UCSD-AML1 (cell line): ENCODE measurements around the gene ADGRL1.

Experiments
- DNase-seq: peaks from one replicate; lab custom pipeline; 2025; ENCODE audit not compliant: unreplicated experiment; lab: John Stamatoyannopoulos, UW

Gene ADGRL1

DNA sequence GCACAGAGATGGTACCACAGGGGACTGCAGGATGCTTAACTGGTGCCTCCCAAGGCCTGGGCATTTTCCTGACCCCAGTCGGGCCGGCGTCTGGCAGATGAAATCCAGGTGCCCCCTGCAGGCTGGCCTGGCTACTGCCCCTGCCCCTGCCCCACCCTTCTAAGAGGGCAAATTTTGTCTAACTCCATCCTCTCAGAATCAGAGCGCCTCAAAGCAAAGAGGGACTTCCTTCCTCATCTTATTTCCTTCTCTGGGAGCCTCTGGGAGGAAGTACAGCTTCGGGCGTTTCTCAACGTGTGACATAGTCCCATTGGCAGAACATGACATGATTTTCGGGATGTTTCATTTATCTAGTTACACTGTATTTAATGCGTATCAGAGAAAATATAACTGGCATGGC lies 91.1 kb downstream of the ADGRL1 start:
- DNase-seq, result peak; percentile 80

DNA sequence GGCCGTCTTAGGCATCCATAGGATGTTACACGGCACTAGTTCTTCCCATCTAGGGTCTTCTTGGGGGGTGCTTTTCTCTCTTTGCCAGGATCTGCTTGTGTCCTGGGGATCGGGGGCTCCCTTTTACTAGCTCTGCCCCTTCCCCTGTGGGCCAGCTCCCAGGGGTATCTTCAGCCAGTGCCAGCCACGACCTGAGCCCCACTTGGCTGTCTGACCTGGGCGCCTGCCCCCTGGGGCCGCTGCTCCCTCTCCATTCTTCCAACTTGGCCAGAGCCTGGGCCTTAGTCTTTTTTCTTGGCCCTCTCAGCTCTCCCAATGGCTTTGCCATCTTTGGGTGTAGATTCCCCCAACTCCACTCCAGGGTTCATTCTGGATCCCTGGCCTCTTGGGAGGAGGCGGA lies 91.5 kb downstream of the ADGRL1 start:
- DNase-seq, result no peak

DNA sequence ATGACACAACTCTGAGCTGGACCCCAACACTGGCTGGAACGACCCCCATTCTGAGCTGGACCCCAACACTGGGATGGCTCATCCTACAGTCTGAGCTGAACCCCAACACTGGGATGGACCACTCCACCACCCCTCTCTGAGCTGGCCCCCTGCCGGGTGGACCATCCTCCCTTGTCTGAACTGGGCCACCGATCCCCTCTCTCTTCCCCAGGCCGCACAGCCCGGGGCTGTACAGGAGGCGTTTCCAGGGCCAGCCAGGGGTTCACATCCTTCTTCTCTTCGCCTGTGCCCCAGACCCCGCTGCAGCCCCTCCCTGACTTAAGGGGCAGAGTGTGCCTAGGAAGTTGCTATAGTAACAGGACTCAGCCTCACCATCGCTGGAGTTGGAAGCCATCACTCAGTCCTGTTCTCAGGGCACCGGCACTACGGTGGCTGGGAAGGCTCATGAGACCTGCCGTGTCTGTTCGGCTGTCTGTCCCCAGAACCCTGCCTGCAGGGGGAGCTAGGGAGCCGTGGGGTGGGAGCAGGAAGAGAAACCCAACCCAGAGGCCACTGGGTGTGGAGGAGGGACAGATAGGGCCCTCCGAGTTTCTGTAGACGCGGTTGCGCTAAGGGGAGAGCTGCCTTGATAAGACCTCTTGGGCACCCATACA lies 92.1 kb downstream of the ADGRL1 start:
- peak; percentile 97 for DNase-seq

DNA sequence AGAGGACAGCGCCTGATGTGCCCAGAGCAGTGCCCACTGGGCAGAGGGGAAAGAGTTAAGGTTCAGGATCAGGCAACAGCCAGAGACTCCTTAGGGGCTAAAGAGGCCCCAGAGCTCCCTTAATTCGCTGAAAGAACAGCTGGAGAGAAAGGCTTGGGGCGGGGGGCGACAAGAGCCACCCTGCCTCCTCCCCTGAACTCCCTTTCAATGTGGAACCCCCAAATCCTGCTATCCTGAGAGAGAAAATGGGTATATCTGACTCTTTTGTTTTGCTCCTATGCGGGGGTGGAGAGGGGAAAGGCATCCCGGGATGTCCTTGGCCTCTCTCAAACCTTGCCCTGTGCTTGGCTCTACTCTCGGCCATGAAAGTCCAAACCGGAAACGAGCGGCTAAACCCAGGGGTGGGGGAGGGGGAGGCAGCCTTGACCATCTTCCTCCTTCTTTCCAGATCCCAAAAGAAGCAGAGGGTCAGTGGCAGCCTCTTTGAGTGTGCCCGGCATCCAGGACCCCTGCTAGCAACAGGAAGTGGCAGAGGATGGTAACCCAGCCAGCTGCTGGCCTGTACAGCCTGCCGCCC lies 93.1 kb downstream of the ADGRL1 start:
- DNase-seq, result no peak

DNA sequence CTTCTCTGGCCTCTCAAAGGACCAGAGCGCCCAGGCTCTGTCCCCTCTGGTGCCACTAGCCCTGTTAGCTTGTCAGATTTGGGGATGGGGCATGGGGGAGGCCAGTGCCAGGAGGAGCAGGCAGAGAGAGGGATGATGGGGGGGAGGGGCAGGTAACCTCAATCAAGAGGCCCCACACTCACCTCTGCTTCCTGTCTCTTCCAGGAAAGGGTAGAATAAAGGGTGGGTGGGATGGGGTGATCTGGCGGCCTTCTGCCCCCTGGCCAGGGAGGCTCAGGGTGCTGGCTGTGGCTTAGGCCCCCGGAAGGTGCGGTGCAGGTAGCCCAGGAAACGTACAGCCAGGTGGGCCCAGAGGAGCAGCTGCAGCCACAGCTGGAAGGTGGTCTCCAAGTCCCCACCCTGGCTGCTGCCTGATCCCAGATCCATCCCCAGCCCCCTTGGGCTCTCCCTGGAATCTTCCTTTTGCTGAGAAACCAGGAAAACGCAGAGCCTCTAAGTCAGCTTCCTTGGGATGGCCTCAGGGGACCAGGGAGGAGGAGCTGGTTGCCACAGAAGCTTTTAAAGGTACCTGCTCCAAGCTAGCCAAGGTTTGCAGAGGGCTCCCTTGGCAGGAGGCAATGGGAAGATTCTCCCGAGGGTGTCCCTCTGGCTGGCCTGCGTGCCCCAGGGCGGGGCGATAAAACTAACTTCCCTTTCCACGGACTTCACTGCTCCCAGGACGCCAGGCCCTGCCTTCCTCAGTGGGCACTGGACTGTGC lies 93.7 kb downstream of the ADGRL1 start:
- no peak for DNase-seq

DNA sequence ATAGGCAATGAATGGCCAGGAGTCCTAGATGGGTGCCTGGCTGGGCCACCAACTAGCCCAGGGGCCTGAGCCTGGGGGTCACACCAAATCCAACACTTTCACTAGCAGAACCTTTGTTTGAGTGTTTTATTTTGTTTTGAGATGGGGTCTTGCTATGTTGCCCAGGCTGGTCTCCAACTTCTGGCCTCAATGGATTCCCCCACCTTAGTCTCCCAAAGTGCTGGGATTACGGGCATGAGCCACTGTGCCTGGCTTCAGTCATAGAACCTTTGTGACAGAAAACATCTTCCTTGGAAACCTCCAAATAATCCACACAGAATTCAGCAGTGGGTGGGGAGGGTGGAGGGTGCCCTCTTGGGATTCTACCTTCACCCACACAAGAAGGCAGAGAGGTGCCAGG lies 94.5 kb downstream of the ADGRL1 start:
- DNase-seq, result no peak

DNA sequence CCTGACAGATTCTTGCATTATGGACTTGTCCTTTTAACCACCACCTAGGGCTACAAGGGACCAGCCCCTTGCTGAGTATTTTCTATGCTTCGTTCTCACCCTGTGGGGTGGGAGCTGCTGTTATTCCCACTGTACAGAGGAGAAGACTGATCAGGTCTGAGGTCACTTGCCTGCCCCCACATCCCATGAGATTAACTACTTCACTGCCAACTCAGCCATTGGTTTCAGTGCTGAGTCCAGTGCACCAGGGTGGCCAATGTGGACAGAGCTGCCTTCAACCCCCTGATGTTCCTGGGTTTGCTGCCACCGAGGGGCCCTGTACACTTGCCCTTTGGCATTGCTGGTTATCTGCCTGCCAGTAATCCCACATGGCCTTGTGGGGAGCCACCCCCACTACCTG lies 95.3 kb downstream of the ADGRL1 start:
- no peak for DNase-seq

DNA sequence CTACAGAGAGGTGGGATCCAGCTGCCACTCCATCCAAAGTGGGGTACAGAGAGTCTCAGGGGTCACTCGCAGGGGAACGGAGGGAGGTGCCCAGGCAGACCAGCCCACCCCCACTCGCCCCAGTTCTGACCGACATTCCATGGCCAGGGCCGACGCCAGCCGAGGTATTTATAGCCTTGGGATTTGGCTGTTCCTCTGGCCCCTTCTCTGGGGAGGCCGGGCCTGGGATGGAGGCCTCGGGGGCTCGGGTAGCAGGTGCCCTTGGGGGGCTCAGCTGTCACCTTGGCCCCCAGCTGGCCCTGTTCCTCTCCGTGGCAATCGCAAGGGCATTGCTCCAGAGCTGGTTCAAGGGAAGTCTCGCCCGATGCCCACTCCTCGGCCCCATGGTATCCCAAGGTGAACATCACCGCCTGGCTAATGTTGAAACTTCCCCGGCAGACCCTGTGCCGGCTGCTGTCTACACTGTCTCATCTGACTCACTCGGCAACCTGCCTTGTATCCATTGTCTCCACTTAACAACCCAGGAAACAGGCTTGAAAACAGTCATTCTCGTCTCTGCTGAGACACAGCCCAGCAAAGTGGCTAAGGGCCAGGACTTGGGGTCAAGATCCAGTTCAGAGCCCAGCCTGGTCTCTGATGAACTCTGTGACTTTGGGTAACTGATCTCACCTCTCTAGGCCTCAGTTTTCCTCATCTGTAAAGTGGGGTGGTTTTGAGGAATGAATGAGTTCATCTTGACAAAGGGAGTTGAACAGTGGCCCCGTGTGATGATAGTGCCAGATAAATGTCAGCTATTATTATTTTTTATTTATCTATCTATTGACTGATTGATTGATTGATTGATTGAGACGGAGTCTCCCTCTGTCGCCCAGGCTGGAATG lies 98.1 kb downstream of the ADGRL1 start:
- no peak for DNase-seq

DNA sequence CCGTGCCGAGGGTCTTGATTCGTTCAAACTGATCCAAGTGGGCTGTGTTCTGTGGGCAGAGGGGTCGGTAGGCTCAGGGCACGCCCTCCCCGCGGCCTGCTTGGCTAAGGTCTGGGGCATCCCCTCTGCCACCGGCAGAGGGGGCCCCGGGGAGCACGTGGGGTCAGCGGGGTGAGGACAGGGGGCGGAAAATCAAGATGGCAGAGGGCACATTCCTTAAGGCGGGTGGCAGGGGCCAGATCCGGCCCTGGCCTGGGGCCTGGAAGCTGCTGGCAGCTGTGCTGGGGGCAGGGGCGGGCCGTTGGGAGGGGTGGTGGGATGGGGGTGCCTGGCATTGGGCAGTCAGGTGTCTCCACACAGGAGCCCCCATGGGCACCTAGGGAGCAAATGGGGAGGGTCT lies 99.1 kb downstream of the ADGRL1 start:
- DNase-seq, result no peak

DNA sequence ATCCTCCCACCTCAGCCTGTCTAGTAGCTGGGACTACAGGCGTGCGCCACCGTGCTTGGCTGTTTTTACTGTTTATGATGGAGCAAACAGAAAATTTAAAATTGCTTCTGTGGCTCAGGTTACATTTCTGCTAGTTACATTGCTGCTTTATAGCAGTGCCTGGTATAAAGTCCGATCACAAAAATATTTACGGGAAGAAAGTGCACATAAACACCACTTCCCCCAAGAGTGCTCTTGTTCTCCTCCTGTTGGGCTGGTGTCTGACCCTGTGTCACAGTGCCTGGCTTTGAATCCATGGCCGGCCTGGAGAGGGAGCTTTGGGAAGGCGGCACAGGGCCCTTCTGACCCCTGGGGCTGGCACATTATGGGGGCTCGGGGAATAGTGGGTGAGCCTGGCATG lies 100.3 kb downstream of the ADGRL1 start:
- no peak for DNase-seq

DNA sequence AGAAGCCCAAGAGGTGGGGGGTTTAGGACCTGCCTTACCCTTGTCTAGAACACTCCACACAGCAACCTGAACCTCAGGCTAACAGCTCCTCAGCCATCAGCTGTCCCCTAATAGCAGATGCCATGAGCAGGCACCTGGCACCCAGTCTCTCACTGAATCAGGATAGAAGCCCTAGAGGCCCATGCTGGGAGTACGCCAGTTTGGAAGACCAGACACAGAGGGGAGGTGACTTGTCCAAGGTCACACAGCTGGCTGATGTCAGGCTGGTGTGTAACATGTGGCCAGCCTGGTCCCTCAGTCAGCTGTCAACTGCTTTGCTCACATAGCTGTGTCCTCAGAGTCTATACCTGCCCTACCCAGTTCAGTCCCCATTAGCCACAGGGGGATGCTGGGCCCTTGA lies 102.7 kb downstream of the ADGRL1 start:
- no peak for DNase-seq

DNA sequence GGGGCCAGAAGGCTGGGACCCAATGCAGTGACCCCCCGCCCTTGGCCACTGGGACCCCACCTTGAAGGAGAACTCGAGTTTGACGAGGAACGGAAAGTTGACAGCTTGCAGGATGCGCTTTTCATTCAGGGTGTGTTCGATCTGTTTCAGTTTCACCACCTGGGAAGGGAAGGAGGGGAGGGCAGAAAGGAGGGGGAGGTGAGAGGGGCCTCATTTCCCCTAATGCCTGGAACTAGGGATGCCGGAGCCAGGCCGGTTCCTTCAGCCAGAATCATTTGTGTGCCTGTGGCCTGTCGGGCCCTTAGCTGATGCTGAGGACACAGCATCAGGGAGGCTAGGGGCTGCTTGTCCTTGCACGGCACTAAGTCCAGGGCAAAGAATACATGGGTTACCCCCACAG lies 103.2 kb downstream of the ADGRL1 start:
- DNase-seq, result no peak

DNA sequence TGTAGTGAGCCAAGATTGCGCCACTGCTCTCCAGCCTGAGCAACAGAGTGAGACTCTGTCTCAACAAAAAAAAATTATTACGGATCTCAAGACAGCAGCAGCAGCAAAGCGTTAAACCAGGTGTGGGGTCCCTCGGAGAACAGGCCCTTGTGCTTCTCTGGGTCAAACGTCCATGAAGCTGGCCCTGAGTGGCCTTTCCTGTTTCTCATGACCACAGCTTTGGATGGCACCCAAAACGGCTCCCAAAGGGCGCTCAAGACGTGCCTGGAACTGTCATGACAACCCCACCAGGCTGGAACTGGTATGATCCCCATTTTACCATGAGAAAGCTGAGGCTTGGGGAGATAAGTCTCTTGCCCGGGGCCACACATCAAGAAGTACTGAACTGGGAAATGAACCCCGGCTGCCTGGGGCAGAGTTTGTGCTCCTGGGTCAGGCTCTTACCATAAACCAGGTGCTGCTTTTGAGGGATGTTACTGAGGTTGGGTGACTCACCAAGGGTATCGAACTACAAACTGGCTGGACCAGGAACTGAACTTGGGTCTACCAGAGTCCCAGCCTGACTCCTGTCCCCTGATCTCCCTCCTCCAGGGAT lies 103.8 kb downstream of the ADGRL1 start:
- DNase-seq, result no peak

DNA sequence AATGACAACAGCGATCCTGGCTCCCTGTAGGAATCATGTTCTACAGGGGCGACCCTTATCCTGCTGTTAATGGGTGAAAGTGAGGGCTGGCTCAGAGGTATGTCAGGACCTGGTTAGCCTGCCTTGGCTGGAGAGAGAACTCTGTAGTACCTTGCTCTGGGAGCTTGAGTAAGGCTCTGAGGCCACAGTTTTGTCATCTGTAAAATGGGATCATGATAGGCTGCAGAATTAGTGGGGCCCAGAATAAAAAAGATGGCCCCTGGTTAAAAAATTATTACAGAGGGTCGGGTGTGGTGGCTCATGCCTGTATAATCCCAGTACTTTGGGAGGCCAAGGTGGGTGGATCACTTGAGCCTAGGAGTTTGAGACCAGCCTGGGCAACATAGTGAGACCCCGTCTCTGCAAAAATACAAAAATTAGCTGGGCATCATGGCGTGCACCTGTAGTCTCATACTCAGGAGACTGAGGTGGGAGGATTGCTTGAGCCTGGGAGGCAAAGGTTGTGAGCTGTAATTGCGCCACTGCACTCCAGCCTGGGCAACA lies 104.9 kb downstream of the ADGRL1 start:
- no peak for DNase-seq
